DND-41 (cell line): Measurements from ENCODE around the gene CDK9.

Experiments used
- ATAC-seq: fragments of 200-7000 bp; cut with Tn5 transposase; 3 replicates; pipeline ENCODE4 v1.9.1; 2021; ENCODE audit warnings: low read depth; ENCODE audit not compliant: insufficient read depth
- DNase-seq: peaks from one replicate; pipeline ENCODE4 v3.0.0-alpha.2; 2020
- H2AFZ ChIP-seq: 2 replicates; pipeline ENCODE4 v1.6.0; 2012; ENCODE audit warnings: low read depth, low read length
- H3K27ac ChIP-seq: 2 replicates; pipeline ENCODE4 v1.5.1; 2012; ENCODE audit warnings: low read length, inconsistent platforms
- H3K27me3 ChIP-seq: fragments of 200-600 bp; sonication (generic); 2 replicates; pipeline ENCODE4 v1.6.0; 2012; ENCODE audit warnings: low read length, mild to moderate bottlenecking, inconsistent platforms; ENCODE audit not compliant: insufficient read depth, poor library complexity
- H3K36me3 ChIP-seq: 2 replicates; pipeline ENCODE4 v1.5.1; 2012; ENCODE audit warnings: low read length, inconsistent platforms; ENCODE audit not compliant: insufficient read depth
- H3K4me1 ChIP-seq: 2 replicates; pipeline ENCODE4 v1.5.1; 2012; ENCODE audit warnings: mild to moderate bottlenecking, low read length; ENCODE audit not compliant: insufficient read depth
- H3K4me2 ChIP-seq: 2 replicates; pipeline ENCODE4 v1.6.0; 2012; ENCODE audit warnings: mild to moderate bottlenecking, moderate library complexity, low read length, inconsistent platforms; ENCODE audit not compliant: insufficient read depth
- H3K4me3 ChIP-seq, 2 experiments: fragments of 200-600 bp in 1 of 2; shearing (Covaris generic) in 1 of 2; 2 replicates each; pipeline ENCODE4 v1.5.1; 2012 to 2016; ENCODE audit warnings: inconsistent platforms in 2 of 2, low read length in 2 of 2, mild to moderate bottlenecking in 2 of 2, low read depth in 1 of 2, moderate library complexity in 1 of 2
- H3K79me2 ChIP-seq: 2 replicates; pipeline ENCODE4 v1.6.0; 2012; ENCODE audit warnings: low read length, inconsistent platforms; ENCODE audit not compliant: insufficient read depth
- H3K9ac ChIP-seq: 2 replicates; pipeline ENCODE4 v1.6.0; 2012; ENCODE audit warnings: low read depth, mild to moderate bottlenecking, inconsistent platforms, low read length, moderate library complexity
- H3K9me3 ChIP-seq: 2 replicates; pipeline ENCODE4 v1.5.1; 2012; ENCODE audit warnings: low read length, moderate library complexity, mild to moderate bottlenecking, inconsistent platforms; ENCODE audit not compliant: insufficient read depth, severe bottlenecking
- H4K20me1 ChIP-seq: 2 replicates; pipeline ENCODE4 v1.6.0; 2012; ENCODE audit warnings: low read length; ENCODE audit not compliant: insufficient read depth
- EZH2 ChIP-seq: IDR thresholded peaks from 3 replicates; pipeline ENCODE4 v1.6.1; 2012; ENCODE audit warnings: borderline replicate concordance, low read depth, mild to moderate bottlenecking, moderate library complexity, low read length, inconsistent platforms; ENCODE audit not compliant: severe bottlenecking
- TF ChIP-seq, protein P1 (sequence below): IDR thresholded peaks from 2 replicates; pipeline ENCODE4 v1.5.1; 2012; ENCODE audit warnings: borderline replicate concordance, low read length, moderate library complexity, mild to moderate bottlenecking; ENCODE audit not compliant: poor library complexity, severe bottlenecking; ENCODE audit errors: extremely low read depth

The CDK9 gene

GRCh38 chr9:127769101-127769500, 16.7 kb upstream of the CDK9 start:
- Histone ChIP-seq H3K4me1 (peaks cover 31% of the 10 kb centered on the region), H4K20me1 (no peaks in the 10 kb centered on the region), H3K9ac (no peak overlapping the region)

DNA sequence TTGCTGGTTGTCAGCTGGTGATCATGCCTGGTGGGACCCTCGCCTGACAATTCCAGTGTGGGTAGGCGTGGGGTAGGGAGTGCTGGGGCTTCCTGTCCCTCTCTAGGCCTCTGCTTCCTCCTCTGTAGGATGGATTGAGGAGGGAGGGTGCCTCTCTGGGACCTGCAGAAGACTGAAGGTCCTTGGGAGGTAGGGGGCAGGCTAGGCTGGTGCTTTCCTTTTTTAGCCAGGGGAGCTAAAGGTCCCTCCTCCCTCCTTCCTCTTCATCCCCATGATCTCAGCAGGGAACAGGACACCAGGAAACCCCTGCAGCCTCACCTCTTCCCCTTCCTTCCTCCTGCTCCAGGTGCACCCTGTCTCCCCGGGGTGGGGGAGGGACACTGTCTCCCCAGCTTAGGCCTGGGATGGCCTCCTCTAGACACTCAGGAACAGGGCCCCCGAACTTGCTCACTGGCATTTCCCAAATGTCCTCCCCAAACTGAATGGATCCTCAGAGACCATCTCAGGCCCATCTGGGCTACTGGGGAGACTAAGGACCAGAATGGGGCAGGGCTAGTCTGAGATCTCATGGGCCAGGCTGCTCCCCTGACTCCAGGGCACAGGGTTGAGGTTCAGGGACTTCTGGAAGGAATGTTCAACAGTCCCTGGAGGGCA, 15.8 kb upstream of the CDK9 start:
- Histone ChIP-seq H3K27me3 (no peaks in the 10 kb centered on the region), H3K4me1 (peaks cover 31% of the 10 kb centered on the region), H3K9ac (peak overlapping the region; percentile 45; the same call in 1 of the 2 replicates), H3K36me3 (no peaks in the 10 kb centered on the region), H3K79me2 (no peaks in the 10 kb centered on the region), H3K27ac (no peak overlapping the region; the same call in 1 of the 2 replicates), H2AFZ (no peak overlapping the region), H3K4me2 (peak overlapping the region; percentile 81), H3K4me3 (no peak overlapping the region), H3K9me3 (no peaks in the 10 kb centered on the region), H4K20me1 (no peaks in the 10 kb centered on the region)
- no peak for ATAC-seq
- DNase-seq = no peak
- TF ChIP-seq, protein P1, sequence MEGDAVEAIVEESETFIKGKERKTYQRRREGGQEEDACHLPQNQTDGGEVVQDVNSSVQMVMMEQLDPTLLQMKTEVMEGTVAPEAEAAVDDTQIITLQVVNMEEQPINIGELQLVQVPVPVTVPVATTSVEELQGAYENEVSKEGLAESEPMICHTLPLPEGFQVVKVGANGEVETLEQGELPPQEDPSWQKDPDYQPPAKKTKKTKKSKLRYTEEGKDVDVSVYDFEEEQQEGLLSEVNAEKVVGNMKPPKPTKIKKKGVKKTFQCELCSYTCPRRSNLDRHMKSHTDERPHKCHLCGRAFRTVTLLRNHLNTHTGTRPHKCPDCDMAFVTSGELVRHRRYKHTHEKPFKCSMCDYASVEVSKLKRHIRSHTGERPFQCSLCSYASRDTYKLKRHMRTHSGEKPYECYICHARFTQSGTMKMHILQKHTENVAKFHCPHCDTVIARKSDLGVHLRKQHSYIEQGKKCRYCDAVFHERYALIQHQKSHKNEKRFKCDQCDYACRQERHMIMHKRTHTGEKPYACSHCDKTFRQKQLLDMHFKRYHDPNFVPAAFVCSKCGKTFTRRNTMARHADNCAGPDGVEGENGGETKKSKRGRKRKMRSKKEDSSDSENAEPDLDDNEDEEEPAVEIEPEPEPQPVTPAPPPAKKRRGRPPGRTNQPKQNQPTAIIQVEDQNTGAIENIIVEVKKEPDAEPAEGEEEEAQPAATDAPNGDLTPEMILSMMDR = no peak
- no peak for TF ChIP-seq EZH2

More at GRCh38 chr9:127769101-127769500, 16.7 kb upstream of the CDK9 start:
- no peak for DNase-seq
- ATAC-seq = no peak
- TF ChIP-seq EZH2 = no peak
- TF ChIP-seq, protein P1 = no peak
- Histone ChIP-seq H3K27me3 (no peaks in the 10 kb centered on the region), H3K79me2 (no peaks in the 10 kb centered on the region), H2AFZ (no peak overlapping the region), H3K36me3 (no peaks in the 10 kb centered on the region), H3K27ac (no peak overlapping the region), H3K9me3 (no peaks in the 10 kb centered on the region), H3K4me2 (no peak overlapping the region), H3K4me3 (no peak overlapping the region)

DNA sequence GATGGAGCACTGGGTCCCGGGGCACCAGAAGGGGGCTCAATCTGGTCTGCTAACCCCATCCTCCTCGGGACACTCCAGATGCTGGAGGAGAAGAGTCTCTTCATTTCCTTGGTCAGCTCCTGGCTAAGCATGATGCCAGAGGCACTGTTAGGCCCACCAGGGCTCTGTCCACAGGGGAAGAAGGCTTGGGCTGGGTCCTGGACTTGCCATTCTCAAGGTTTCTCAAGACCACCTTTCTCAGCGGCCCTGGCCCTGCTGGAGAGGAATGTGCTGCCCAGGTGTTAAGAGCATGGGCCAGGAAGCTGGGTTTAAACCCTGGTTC, 15.3 kb upstream of the CDK9 start:
- H3K4me3 ChIP-seq = peak overlapping the region in 1 of 2 experiments; percentile 55; a peak in 2 of 4 replicates
- no peaks in the 10 kb centered on the region for H3K36me3 ChIP-seq
- H3K79me2 ChIP-seq = no peaks in the 10 kb centered on the region

More for the DNA sequence above, 15.3 kb upstream of the CDK9 start:
- peak overlapping the region; percentile 81 for H3K4me2 ChIP-seq
- H3K4me1 ChIP-seq = peaks cover 32% of the 10 kb centered on the region
- peak overlapping the region; percentile 14; the same call in 1 of the 2 replicates for H3K27ac ChIP-seq
- H3K9ac ChIP-seq = peak overlapping the region; percentile 45; the same call in 1 of the 2 replicates
- no peaks in the 10 kb centered on the region for H4K20me1 ChIP-seq
- ATAC-seq (no peak), DNase-seq (no peak)
- no peaks in the 10 kb centered on the region for H3K9me3 ChIP-seq
- H3K27me3 ChIP-seq = no peaks in the 10 kb centered on the region
- no peak overlapping the region for H2AFZ ChIP-seq
- no peak for TF ChIP-seq EZH2
- TF ChIP-seq, protein P1 = no peak
